EH (cell line): ENCODE results near the gene DHODH.
A peak's percentile ranks its signal among the peaks of the same experiment; 100 is the strongest.
"Not testable (repeated sequence)": the region's sequence is repeated elsewhere in the genome, so short reads cannot be mapped to it uniquely, and the experiment has no call there.

Source experiments
- DNase-seq: peaks from one replicate; pipeline ENCODE4 v3.0.0-alpha.2; 2015; ENCODE audit warnings: low read depth

Gene DHODH

DNA sequence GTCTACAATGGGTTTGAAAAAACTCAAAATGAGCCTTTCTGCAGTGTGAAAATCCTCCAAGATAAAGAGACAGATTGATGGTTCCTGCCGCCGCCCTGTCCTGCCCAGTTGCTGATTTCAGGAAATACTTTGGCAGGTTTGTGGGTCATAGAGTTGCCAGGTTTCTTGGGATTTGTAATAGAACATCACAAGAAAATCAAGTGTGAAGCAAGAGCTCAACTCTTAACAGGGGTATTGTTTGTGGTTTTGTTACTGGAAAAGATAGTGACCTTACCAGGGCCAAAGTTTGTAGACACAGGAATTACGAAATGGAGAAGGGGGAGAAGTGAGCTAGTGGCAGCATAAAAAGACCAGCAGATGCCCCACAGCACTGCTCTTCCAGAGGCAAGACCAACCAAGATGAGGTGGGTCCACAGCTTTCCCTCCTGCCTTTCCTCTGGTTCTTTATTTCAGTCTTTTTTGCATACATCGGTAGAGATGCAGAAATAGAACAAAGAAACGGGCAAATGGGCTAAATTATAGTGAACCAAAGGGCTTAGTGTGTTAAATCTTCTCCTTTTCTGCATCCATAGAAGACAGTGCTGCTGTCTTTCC is 45.8 kb downstream of the DHODH start, which contains the start of gene HP:
HP (plus strand) TSS at position 252 of the 594 bp plus-strand sequence; CDS start at position 400, 148 bp downstream.
- DNase-seq = not testable (repeated sequence)

DNA sequence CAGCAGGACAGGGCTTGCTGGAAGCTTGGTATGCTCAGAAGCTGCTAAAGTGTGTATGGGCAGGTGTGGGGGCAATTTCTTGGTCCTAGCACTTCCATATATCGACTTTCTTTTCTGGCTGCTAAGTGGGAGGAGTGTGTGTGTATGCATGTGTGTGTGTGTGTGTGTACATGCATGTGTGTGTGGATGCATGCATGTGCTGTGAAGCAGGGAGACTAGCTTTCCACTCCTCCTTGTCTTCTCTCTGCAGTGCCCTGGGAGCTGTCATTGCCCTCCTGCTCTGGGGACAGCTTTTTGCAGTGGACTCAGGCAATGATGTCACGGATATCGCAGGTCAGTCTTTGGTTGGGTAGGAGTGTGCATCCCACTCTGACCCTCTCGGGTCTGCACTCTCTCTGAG is 47.4 kb downstream of the DHODH start:
- no peak for DNase-seq

- DNase-seq = not testable (repeated sequence)
Observed at GRCh38 chr16:72057313-72057712, 48.8 kb downstream of the DHODH start.

- DNase-seq = not testable (repeated sequence)
Observed at GRCh38 chr16:72059060-72059459, 50.5 kb downstream of the DHODH start.

DNA sequence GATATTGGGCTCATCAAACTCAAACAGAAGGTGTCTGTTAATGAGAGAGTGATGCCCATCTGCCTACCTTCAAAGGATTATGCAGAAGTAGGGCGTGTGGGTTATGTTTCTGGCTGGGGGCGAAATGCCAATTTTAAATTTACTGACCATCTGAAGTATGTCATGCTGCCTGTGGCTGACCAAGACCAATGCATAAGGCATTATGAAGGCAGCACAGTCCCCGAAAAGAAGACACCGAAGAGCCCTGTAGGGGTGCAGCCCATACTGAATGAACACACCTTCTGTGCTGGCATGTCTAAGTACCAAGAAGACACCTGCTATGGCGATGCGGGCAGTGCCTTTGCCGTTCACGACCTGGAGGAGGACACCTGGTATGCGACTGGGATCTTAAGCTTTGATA is 51.9 kb downstream of the DHODH start:
- DNase-seq = no peak

DNA sequence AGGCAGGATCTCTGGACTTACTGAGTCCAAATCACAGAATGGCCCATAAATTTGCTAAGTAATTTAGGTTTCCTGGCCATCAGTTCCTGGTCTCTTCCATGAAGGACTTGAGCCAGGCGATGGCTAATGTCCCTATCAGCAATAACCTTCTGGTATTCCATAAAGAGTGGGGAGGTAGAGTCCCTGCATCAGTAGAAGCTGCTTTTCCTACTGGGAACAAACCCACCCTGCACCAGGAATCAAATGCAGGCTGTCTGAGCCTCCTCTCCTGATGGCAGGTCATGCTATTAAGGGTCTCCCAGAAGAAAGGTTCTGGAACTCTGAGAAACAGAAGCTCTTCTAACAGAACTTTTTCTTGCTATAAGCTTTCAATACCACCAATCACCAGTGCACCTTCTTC is 53.0 kb downstream of the DHODH start:
- DNase-seq = no peak

- DNase-seq = no peak
Observed at GRCh38 chr16:72064361-72064894, 55.9 kb downstream of the DHODH start.

- peak; percentile 46 for DNase-seq
Observed at GRCh38 chr16:72066747-72067146, 58.2 kb downstream of the DHODH start.

DNA sequence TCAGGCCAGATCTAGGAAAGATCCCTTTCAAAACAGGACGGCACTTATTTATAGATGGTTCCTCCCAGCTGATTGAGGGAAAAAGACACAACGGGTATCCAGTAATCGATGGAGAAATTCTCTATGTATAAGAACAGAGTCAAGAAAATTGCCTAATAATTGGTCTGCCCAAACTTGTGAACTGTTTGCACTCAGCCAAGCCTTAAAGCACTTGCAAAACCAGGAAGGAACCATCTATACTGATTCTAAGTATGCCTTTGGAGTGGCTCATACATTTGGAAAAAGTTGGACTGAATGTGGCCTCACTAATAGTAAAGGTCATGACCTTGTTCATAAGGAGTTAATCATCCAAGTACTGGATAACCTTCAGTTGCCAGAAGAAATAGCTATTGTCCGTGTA is 60.4 kb downstream of the DHODH start:
- no peak for DNase-seq

DNA sequence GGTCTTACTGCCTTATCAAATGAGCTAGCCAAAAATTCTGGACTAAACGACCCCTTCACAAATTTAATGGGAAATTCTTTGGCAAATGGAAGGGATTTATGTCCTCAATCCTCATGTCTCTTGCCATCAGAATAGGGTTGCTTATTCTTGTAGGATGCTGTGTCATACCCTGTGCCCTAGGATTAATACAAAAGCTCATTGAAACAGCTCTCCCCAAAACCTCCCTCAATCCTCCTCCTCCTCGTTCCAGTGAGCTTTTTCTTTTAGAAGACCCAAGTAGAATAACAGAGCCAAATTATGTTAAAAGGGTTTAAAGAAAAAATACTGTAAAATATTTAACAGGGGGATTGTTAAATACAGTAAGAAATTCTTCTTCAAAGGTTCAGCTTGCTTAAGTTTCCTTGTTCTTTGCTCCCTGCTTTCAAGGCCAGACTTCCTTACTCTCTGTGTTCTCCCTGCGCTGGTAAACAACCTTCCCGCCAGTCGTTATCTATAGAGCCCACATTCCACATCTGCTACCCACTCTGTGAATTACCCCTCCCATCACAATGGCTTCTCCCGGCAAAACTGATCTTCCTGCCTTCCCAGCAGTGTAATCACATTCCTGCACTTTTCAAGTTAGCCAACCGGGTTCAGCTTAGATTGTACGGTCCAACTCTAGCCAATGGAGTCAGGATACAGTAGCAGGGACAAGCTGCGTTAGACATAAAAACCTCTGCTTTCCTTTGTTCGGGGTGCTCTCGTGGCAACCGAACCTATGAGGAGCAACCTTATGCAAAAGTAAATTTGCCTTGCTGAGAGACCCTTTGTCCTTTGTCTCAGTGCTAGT is 64.2 kb downstream of the DHODH start:
- DNase-seq = peak; percentile 31

- no peak for DNase-seq
Observed at GRCh38 chr16:72073560-72074230, 65.2 kb downstream of the DHODH start.

DNA sequence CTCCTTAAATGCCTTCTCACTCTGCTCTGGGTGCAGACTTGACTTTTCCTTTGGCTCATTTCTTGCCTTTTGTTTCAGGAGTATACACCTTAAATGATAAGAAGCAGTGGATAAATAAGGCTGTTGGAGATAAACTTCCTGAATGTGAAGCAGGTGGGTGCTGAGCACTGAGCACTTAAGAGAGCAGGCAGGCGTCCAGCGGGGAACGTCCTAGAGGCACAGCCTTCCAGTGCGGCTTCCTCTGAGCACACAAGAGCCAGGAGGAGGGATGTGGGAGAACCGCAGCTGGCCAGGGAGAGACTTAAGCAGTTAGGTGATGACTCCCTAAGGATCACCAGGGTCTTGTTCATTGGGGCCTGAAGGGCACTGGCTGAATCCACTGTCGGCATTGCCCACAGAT is 66.5 kb downstream of the DHODH start:
- not testable (repeated sequence) for DNase-seq
